Glutamatergic neuron (in vitro differentiated cells): ENCODE data around the gene PERM1. TPM values are rescaled to one million over a fixed set of nuclear protein-coding genes. Genes with fewer than 3 reads are reported as not detected.

ENCODE experiments used
- DNase-seq: peaks from one replicate; pipeline ENCODE4 v3.0.0; 2022
- H3K27ac Mint-ChIP-seq: one replicate; pipeline ENCODE4 v1.8.0; 2020; ENCODE audit warnings: mild to moderate bottlenecking, mixed read lengths, inconsistent platforms; ENCODE audit not compliant: unreplicated experiment
- H3K27me3 Mint-ChIP-seq: one replicate; pipeline ENCODE4 v1.8.0; 2020; ENCODE audit warnings: mild to moderate bottlenecking, moderate library complexity, mixed read lengths, inconsistent platforms; ENCODE audit not compliant: unreplicated experiment
- H3K36me3 Mint-ChIP-seq: one replicate; pipeline ENCODE4 v1.8.0; 2020; ENCODE audit warnings: mild to moderate bottlenecking, mixed read lengths, inconsistent platforms; ENCODE audit not compliant: unreplicated experiment
- H3K4me1 Mint-ChIP-seq: one replicate; pipeline ENCODE4 v1.8.0; 2020; ENCODE audit warnings: mild to moderate bottlenecking, low read depth, mixed read lengths, inconsistent platforms; ENCODE audit not compliant: unreplicated experiment
- H3K4me3 Mint-ChIP-seq: one replicate; pipeline ENCODE4 v1.8.0; 2020; ENCODE audit warnings: mild to moderate bottlenecking, mixed read lengths, inconsistent platforms; ENCODE audit not compliant: unreplicated experiment
- H3K9me3 Mint-ChIP-seq: one replicate; pipeline ENCODE4 v1.8.0; 2020; ENCODE audit warnings: mild to moderate bottlenecking, moderate library complexity, mixed read lengths, inconsistent platforms; ENCODE audit not compliant: unreplicated experiment
- CTCF ChIP-seq: fragments of 200-600 bp; sonication (generic); IDR thresholded peaks from one replicate; pipeline ENCODE4 v1.5.0; 2021; ENCODE audit not compliant: partially characterized antibody, unreplicated experiment
- total RNA-seq: library from RNA; stranded (reverse); fragmentation: NEBNext Ultra II Directional; extraction: Animal tissue kit (Norgen Biotek cat#: 25700); gene quantifications from one replicate; pipeline ENCODE4 v1.2.1, GENCODE V29; 2021; ENCODE audit not compliant: unreplicated experiment

The PERM1 gene
- total RNA-seq, 1 donor from 2014 or later = 0.32 TPM

GRCh38 chr1:936348-937264, 45.3 kb downstream of the PERM1 start:
- Mint-ChIP-seq H3K27ac (no peak overlapping the region), H3K27me3 (peaks cover 6% of the 10 kb centered on the region), H3K36me3 (no peaks in the 10 kb centered on the region), H3K4me1 (peaks cover 18% of the 10 kb centered on the region), H3K4me3 (peak overlapping the region; percentile 40), H3K9me3 (peaks cover 9% of the 10 kb centered on the region)
- no peak for DNase-seq
- no peak for TF ChIP-seq CTCF

- Mint-ChIP-seq H3K4me1 (peaks cover 24% of the 10 kb centered on the region), H3K4me3 (peak overlapping the region; percentile 65), H3K27ac (peak overlapping the region; percentile 64), H3K36me3 (no peaks in the 10 kb centered on the region), H3K9me3 (peaks cover 11% of the 10 kb centered on the region), H3K27me3 (peaks cover 4% of the 10 kb centered on the region)
- DNase-seq = peak; percentile 98
- TF ChIP-seq CTCF = no peak
Measured at GRCh38 chr1:935751-936231, 46.1 kb downstream of the PERM1 start.

- TF ChIP-seq CTCF = no peak
- Mint-ChIP-seq H3K36me3 (no peaks in the 10 kb centered on the region), H3K27me3 (peaks cover 4% of the 10 kb centered on the region), H3K4me3 (peak overlapping the region; percentile 81), H3K27ac (peak overlapping the region; percentile 64), H3K4me1 (peaks cover 24% of the 10 kb centered on the region), H3K9me3 (peaks cover 11% of the 10 kb centered on the region)
- DNase-seq = no peak
Measured at GRCh38 chr1:934991-935750, 46.7 kb downstream of the PERM1 start.

GRCh38 chr1:933603-933940, 48.3 kb downstream of the PERM1 start:
- Mint-ChIP-seq H3K27ac (no peak overlapping the region), H3K9me3 (peaks cover 11% of the 10 kb centered on the region), H3K4me3 (no peak overlapping the region), H3K27me3 (peaks cover 2% of the 10 kb centered on the region), H3K4me1 (peaks cover 30% of the 10 kb centered on the region), H3K36me3 (no peaks in the 10 kb centered on the region)
- no peak for DNase-seq
- TF ChIP-seq CTCF = no peak
